HG02973 (cell line): ENCODE measurements around the gene ALOX15B.

Experiments
- ATAC-seq: cut with Tn5 transposase; IDR thresholded peaks from one replicate; pipeline ENCODE4 v1.9.1; 2021; ENCODE audit warnings: moderate library complexity; ENCODE audit not compliant: unreplicated experiment

ALOX15B gene

GRCh38 chr17:8039611-8040168, 831 bp downstream of the ALOX15B start:
- no peak for ATAC-seq

DNA sequence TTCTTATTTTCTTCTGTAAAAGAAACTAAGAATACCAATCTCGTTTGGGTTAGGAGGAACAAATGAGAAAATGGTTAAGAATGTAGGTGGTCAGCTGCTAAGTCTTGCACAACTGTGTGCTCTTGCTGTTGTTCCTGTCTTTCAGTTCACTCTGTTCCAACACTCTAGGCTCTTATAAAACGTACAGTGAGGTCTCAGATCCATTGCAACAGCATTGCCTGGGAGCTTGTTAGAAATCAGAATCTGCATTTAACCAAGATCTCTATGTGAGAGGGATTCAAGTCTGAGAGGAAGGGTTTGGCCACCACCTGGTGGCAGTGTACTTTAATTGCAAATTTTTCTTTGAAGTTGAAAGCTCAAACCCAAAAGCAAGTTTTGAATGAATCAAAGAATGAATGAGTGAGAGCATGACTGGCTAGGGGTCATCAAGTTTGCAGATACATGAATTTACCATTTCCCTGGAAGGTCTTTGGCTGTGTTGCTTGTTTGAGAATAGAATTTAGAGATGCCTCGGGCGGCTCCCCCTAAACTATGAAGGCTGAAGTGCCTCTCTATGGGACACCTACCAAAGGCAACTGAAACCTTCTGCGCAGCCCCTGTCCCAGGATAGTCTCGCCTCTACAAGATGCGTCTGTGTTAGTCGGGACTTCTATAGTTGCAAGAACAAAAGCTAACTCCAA, 2.5 kb downstream of the ALOX15B start:
- ATAC-seq: no peak

DNA sequence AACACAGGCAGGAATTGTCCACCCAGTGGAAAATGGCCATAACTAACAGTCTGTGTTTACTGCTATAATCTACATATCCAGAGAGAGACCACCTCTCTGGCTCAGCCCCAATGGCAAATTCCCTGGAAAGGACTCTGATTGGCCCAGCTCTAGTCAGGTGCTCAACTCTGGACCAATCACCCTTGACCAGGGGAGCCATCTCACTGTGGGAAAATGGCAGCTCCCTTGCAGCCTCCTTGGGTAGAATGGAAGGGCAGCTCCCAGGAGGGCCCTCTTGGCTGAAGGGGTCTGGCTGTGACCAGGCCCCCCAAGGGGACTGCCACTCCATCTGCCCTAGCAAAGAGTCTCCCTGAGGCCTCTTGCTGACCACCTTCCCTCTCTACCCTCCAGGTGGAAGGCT, 3.1 kb downstream of the ALOX15B start:
- ATAC-seq: no peak

DNA sequence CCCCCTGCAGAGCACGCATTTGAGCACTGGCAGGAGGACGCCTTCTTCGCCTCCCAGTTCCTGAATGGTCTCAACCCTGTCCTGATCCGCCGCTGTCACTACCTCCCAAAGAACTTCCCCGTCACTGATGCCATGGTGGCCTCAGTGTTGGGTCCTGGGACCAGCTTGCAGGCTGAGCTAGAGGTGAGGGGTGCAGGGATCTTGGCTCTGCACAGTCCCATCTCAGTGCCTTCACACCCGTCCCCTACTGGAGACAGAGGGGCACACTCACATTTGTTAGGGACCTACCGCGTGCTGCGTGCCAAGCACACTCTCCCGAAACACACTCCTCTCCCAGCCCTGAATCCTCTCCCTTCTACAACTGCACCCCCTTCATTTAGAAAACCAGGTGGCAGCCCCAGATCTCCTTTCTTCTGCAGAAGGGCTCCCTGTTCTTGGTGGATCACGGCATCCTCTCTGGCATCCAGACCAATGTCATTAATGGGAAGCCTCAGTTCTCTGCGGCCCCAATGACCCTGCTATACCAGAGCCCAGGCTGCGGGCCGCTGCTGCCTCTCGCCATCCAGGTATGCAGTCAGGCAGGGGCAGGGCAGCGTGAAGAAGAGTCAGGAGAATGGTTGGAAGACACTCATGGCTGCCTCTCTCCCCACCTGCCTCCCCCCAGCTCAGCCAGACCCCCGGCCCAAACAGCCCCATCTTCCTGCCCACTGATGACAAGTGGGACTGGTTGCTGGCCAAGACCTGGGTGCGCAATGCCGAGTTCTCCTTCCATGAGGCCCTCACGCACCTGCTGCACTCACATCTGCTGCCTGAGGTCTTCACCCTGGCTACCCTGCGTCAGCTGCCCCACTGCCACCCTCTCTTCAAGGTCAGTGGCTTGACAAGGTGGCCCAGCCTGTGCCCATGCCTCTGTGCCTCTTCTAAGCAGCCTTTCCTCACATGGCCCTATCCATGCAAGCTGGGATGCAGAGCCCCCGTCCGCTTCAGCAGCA, 6.3 kb downstream of the ALOX15B start:
- ATAC-seq: no peak

GRCh38 chr17:8046306-8046928, 7.6 kb downstream of the ALOX15B start:
- no peak for ATAC-seq

GRCh38 chr17:8046929-8047768, 8.3 kb downstream of the ALOX15B start:
- no peak for ATAC-seq

DNA sequence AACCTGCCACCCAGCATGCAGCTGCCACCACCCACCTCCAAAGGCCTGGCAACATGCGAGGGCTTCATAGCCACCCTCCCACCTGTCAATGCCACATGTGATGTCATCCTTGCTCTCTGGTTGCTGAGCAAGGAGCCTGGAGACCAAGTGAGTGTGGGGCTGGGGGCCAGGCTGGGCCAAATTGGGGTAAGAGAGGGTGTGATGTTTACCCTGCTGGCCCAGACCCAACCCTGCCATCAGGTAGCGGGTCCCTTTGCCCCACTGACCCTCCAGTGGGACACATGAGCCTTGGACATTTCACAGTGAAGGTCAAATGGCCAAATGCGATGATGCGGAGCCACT, 8.9 kb downstream of the ALOX15B start:
- ATAC-seq: no peak

- no peak for ATAC-seq
Measured at GRCh38 chr17:8048236-8048635, 9.4 kb downstream of the ALOX15B start.

GRCh38 chr17:8048736-8049135, 9.9 kb downstream of the ALOX15B start:
- ATAC-seq: no peak

- ATAC-seq: no peak
Measured at GRCh38 chr17:8051831-8052230, 13.0 kb downstream of the ALOX15B start.

DNA sequence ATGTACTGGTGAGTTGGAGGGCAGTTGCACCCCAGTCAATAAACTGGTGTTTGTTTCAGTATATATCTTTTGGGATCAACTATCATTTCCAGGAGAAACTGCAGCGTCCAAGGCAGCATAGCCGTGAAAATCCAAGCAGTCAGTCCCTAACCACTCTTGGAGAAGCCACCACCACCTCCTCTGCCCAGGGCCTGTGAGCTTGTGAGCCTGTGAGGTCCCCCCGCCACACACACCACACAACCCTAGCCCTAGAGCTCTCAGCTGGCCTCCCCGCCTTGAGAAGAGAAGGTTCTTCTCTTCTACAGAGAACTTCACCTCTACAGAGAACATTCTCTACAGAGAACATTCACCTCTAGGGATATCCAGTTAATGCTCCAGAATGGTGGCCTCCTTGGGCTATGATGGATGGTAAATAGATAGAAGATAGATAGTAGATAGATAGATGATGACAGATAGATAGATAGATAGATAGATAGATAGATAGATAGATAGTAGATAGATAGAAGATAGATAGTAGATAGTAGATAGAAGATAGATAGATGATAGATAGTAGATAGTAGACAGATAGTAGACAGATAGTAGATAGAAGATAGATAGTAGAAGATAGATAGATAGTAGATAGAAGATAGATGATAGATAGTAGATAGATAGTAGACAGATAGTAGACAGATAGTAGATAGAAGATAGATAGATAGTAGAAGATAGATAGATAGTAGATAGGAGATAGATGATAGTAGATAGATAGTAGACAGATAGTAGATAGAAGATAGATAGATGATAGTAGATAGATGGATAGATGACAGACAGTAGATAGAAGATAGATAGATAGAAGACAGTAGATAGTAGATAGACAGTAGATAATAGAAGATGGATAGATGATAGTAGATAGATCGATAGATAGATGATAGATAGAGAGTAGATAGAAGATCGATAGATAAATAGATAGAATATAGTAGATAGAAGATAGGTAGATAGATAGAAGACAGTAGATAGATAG, 13.7 kb downstream of the ALOX15B start:
- ATAC-seq: no peak

DNA sequence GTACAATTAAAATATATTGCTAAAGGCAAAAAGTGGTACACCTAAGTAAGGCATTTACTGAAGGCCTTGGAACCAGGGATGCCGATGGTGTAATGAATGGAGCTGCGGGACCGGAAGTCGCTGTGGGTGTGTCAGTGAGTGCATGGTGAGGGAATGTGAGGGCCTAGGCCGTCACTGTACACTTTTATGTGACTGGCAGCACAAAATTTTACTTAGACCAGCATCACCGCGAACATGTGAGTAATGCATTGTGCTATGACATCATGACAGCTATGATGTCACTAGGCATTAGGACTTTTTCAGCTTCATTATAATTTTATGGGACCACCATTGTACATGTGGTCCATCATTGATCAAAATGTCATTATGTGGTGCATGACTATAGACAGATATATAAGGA, 14.7 kb downstream of the ALOX15B start:
- no peak for ATAC-seq

GRCh38 chr17:8055851-8056231, 17.0 kb downstream of the ALOX15B start:
- no peak for ATAC-seq

- ATAC-seq: no peak
Measured at GRCh38 chr17:8056232-8056975, 17.5 kb downstream of the ALOX15B start.

GRCh38 chr17:8056976-8057625, 18.2 kb downstream of the ALOX15B start:
- ATAC-seq: no peak

DNA sequence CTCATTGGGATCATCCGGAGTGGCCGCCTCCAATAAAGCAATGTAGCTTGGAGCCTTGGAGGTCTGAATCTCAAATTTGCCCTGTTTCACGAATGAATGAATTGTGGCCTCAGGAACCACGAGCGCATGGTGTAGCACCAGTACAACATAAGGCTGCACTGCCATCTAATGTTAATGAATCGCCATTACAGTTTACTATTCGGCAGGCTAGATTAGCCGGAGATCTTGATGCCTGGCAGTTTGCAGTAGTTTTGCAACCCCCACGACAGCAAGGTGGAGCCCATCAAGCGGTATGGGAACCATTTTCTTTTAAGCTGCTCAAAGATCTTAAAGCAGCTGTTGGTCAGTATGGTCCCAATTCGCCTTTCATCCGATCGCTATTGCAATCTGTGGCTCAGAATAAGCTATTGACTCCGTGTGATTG, 18.8 kb downstream of the ALOX15B start:
- no peak for ATAC-seq

DNA sequence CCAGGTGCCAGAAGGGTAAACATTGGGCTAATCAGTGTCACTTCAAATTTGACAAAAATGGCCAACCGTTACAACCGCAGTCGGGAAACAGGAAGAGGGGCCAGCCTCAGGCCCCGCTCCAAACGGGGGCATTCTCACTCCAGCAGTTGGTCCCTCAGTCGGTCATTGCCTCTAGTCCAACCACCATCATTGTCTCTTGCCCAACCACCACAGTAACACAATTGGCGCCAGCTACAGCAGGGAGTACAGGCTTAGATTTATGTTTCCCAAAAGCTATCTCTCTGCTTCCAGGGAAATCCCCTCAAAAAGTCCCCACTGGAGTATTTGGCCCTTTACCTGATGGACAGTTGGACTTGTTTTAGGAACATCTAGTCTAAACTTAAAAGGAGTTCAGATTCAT, 20.3 kb downstream of the ALOX15B start:
- no peak for ATAC-seq

- ATAC-seq: no peak
Measured at GRCh38 chr17:8060274-8060673, 21.4 kb downstream of the ALOX15B start.
